VCaP (cell line): ENCODE results near the gene ZNF394.

Source experiments
- H3K27ac ChIP-seq: fragments of 450-650 bp; 2 replicates; pipeline ENCODE4 v1.5.1; 2017
- CTCF ChIP-seq: fragments of 450-650 bp; conservative IDR thresholded peaks from 2 replicates; pipeline ENCODE4 v1.5.1; 2017; ENCODE audit warnings: mild to moderate bottlenecking, moderate library complexity

Gene ZNF394

GRCh38 chr7:99468336-99468918 lies 31.7 kb downstream of the ZNF394 start:
- H3K27ac ChIP-seq, result no peak overlapping the region
- TF ChIP-seq CTCF, result no peak

DNA sequence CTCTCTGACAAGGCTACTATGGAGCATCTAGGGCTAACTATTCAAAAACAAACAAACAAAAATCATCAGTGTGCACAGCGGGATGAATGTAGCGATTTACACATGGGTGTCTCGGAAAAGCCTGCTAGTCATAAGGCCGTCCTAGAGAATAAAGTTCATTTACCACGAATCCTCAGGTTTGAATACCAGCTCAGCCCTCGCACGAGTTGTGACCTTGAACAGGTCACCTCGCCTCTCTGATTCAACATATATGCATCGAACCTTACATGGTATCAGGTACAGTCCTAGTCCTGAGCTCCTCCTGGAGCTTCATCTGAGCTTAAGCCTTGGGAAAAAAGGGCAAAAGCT lies 34.7 kb downstream of the ZNF394 start:
- peak overlapping the region; percentile 91 for H3K27ac ChIP-seq
- no peak for TF ChIP-seq CTCF

DNA sequence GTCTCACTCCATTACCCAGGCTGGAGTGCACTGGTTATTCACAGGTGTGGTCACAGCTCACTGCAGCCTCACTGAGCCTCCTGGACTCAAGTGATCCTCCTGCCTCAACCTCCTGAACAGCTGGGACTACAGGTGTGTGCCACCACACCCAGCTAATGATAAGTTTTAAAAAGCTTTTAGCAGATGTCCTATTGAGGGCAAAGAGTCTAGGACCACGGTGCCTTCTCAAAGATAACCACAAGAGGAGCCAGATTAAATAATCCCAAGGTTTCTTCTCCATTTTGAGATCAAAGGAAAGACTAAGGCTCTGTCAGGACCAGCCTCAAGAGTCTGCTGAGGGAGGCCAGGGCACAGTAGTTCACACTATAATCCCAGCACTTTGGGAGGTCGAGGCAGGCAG lies 38.9 kb downstream of the ZNF394 start:
- peak; percentile 28 for TF ChIP-seq CTCF
- no peak overlapping the region; the same call in 1 of the 2 replicates for H3K27ac ChIP-seq

DNA sequence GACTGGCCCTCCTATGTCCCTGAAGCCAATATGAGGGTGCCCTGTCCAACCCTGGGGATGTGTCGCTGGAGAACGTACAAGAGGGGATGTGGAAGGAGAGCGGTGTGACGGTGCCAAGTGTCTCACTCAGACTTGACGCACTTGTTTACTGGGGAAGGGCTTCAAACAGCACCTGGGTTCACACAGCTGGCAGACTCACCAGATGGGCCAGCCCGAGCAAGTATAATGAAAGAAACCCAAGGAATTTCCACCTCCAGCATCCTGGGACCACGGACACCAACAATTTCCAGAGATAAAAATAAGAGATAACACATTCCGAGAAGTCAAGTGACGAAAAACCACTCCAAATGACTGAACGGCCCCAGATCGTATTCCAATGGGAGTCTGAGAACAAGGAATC lies 39.4 kb downstream of the ZNF394 start:
- no peak for TF ChIP-seq CTCF
- peak overlapping the region; percentile 9; the same call in 1 of the 2 replicates for H3K27ac ChIP-seq

DNA sequence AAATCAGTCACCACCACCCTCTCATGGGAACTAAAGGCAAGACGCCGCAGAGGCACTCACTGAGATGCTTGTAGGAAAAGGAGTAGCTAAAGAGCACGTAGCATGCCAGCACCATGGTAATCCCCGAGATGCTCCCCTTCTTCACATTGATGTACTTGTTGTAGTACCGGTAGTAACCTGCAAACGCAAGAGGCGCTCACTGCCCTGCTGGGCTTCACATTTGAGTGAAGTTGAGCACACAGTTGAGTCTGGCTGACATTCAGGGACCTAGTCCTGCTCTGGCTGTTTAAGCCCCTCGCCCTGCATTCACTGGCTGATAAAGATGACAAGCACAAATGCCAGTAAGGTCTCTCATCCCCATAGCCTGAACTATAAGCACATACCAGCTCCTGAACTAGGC lies 41.0 kb downstream of the ZNF394 start:
- TF ChIP-seq CTCF, result peak; percentile 37
- H3K27ac ChIP-seq, result no peak overlapping the region

GRCh38 chr7:99457650-99458493 lies 42.2 kb downstream of the ZNF394 start:
- TF ChIP-seq CTCF, result no peak
- H3K27ac ChIP-seq, result no peak overlapping the region

DNA sequence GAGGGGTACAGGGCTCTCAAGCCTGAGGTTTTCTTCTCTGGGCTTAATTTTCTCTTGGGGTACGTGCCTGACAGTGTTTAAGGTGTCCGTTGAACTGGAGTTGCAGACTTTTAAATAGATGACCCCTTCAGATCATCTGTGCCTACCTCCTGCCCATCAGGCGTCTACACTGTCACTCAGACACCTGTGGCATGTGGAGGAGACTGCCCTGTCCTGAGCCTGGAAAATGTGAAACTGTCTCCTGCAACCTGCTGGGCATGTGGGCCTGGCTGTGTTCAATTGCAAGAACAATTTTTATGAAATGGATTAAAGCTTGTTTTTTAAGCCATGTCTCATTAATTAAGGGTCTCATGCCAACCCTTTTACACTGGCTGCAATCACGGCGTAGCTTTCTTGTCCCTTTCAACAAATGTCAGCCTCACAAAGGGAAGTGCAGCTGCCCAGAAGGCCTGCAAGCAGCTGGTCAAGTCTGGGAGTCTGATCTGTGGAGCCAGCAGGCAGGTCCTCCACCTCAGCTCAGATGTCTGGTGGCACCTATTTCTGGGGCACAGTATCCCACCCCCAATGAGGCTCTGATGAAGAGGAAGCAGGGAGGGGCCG lies 42.9 kb downstream of the ZNF394 start:
- TF ChIP-seq CTCF, result no peak
- H3K27ac ChIP-seq, result no peak overlapping the region
